ENCODE measurements around the gene CNP. TPM values are rescaled to one million over a fixed set of nuclear protein-coding genes. Genes with fewer than 3 reads are reported as not detected.

CNP gene
- total RNA-seq, 6 experiments from 2014 or later = 30.1 to 42.7 (median 33.0) TPM

- DNase-seq (no peak), ATAC-seq (no peak)
- WGBS (ENCODE audit: insufficient coverage, low coverage, low lambda C conversion rate, missing lambda C conversion rate) = 88% methylated on average over 5 of the region's 5 CpGs
- no peak overlapping the region for H3K27ac ChIP-seq
- TF ChIP-seq CTCF (IDR thresholded peaks at IDR 0.05) = no peak
- TF ChIP-seq POLR2A (IDR thresholded peaks at IDR 0.05) = no peak
- H3K4me1 ChIP-seq = peaks cover 0 to 35% (median 8%) of the 10 kb centered on the region in 4 donors
- H3K9me3 ChIP-seq = no peaks in the 10 kb centered on the region
- intact Hi-C loops (cut with DNase I) = no loop called here
- H3K4me3 ChIP-seq = no peak overlapping the region
- no peaks in the 10 kb centered on the region for H3K36me3 ChIP-seq
- no peaks in the 10 kb centered on the region for H3K27me3 ChIP-seq
These were observed 25.4 kb upstream of the CNP start for GRCh38 chr17:41941168-41941567.

- 90% methylated on average over 4 of the region's 8 CpGs for WGBS (ENCODE audit: insufficient coverage, low coverage, low lambda C conversion rate, missing lambda C conversion rate)
- Histone ChIP-seq H3K36me3 (no peaks in the 10 kb centered on the region), H3K4me1 (peaks cover 0 to 27% (median 5%) of the 10 kb centered on the region in 4 donors), H3K27me3 (no peaks in the 10 kb centered on the region), H3K9me3 (no peaks in the 10 kb centered on the region), H3K27ac (peak overlapping the region in 1 of 3 donors; percentile 29), H3K4me3 (no peak overlapping the region)
- TF ChIP-seq CTCF (IDR thresholded peaks at IDR 0.05) (no peak), POLR2A (IDR thresholded peaks at IDR 0.05) (no peak)
- ATAC-seq (no peak), DNase-seq (no peak)
- intact Hi-C loops (cut with DNase I) = no loop called here
These were observed 23.8 kb upstream of the CNP start for GRCh38 chr17:41942626-41943373.

GRCh38 chr17:41943492-41943891 is 23.1 kb upstream of the CNP start:
- Histone ChIP-seq H3K4me3 (no peak overlapping the region), H3K4me1 (peaks cover 0 to 20% (median 2%) of the 10 kb centered on the region in 4 donors), H3K9me3 (no peaks in the 10 kb centered on the region), H3K36me3 (no peaks in the 10 kb centered on the region), H3K27ac (no peak overlapping the region), H3K27me3 (no peaks in the 10 kb centered on the region)
- DNase-seq (no peak), ATAC-seq (no peak)
- TF ChIP-seq CTCF (IDR thresholded peaks at IDR 0.05) = no peak
- no peak for TF ChIP-seq POLR2A (IDR thresholded peaks at IDR 0.05)
- WGBS (ENCODE audit: insufficient coverage, low coverage, low lambda C conversion rate, missing lambda C conversion rate) = 73% methylated on average over 2 of the region's 3 CpGs
- intact Hi-C loops (cut with DNase I) = no loop called here

GRCh38 chr17:41944943-41945342 is 21.7 kb upstream of the CNP start:
- WGBS (ENCODE audit: insufficient coverage, low coverage, low lambda C conversion rate, missing lambda C conversion rate) = 28% methylated on average over 2 of the region's 3 CpGs
- intact Hi-C loops (cut with DNase I) = no loop called here
- TF ChIP-seq POLR2A (IDR thresholded peaks at IDR 0.05) = no peak
- TF ChIP-seq CTCF (IDR thresholded peaks at IDR 0.05) = no peak
- no peaks in the 10 kb centered on the region for H3K36me3 ChIP-seq
- H3K27ac ChIP-seq = peak overlapping the region in 1 of 3 donors; percentile 47
- H3K4me3 ChIP-seq = no peak overlapping the region
- H3K9me3 ChIP-seq = no peaks in the 10 kb centered on the region
- H3K4me1 ChIP-seq = peaks cover 0 to 15% (median 0%) of the 10 kb centered on the region in 4 donors
- ATAC-seq (peak in 3 of 4 donors; percentile 15 to 55 (median 25)), DNase-seq (no peak)
- H3K27me3 ChIP-seq = no peaks in the 10 kb centered on the region
